Measurements from ENCODE around the gene NTNG1. TPM values are rescaled to one million over a fixed set of nuclear protein-coding genes. Genes with fewer than 3 reads are reported as not detected.

Gene NTNG1
- total RNA-seq, 1 experiment from 2014 or later = 1.5 TPM

GRCh38 chr1:107263291-107263915 is 122.6 kb downstream of the NTNG1 start:
- Histone ChIP-seq H4K20me1 (ENCODE audit: control insufficient read depth, insufficient read depth, insufficient read length) (no peaks in the 10 kb centered on the region), H4K91ac (ENCODE audit: insufficient read length, low read depth, low read length) (no peak overlapping the region), H2AK5ac (ENCODE audit: insufficient read length, low read length) (no peak overlapping the region), H2AFZ (ENCODE audit: low read length) (no peak overlapping the region), H3K4me2 (ENCODE audit: insufficient read depth, insufficient read length, low read length) (no peak overlapping the region), H3K23me2 (ENCODE audit: insufficient read length, low read depth, low read length, poor library complexity, severe bottlenecking) (no peaks in the 10 kb centered on the region), H3K27me3 (ENCODE audit: insufficient read depth, low read length) (no peaks in the 10 kb centered on the region), H3K4me1 (ENCODE audit: insufficient read depth, low read length) (peaks cover 10% of the 10 kb centered on the region; the same call in 1 of the 2 replicates), H3K18ac (ENCODE audit: insufficient read length, low read depth, low read length) (no peak overlapping the region), H2BK5ac (ENCODE audit: insufficient read length, low read length) (no peak overlapping the region), H2BK12ac (ENCODE audit: insufficient read length, low read depth, low read length) (no peak overlapping the region), H2BK15ac (ENCODE audit: low read depth, low read length) (no peak overlapping the region), H3K14ac (ENCODE audit: insufficient read depth, low read length) (no peak overlapping the region), H3K56ac (ENCODE audit: insufficient read length, low read depth, low read length) (no peak overlapping the region), H2BK120ac (ENCODE audit: low read depth, low read length, poor library complexity, severe bottlenecking) (no peak overlapping the region), H3K9ac (ENCODE audit: extremely low read depth, insufficient read length, low read length) (no peak overlapping the region), H4K8ac (replicated peaks; ENCODE audit: insufficient read length, low read depth, low read length) (no peak overlapping the region), H3K23ac (ENCODE audit: insufficient read length, low read depth, low read length) (no peak overlapping the region), H2BK20ac (ENCODE audit: low read depth, low read length, poor library complexity, severe bottlenecking) (no peak overlapping the region), H3K79me2 (ENCODE audit: insufficient read depth, low read length) (no peaks in the 10 kb centered on the region), H3T11ph (ENCODE audit: low read length) (no peak overlapping the region), H3K79me1 (ENCODE audit: insufficient read depth, low read depth, low read length, poor library complexity, severe bottlenecking) (no peaks in the 10 kb centered on the region), H4K5ac (ENCODE audit: insufficient read length, low read depth, low read length) (no peak overlapping the region), H3K9me3 (ENCODE audit: control insufficient read depth, low read depth, low read length) (no peaks in the 10 kb centered on the region), H3K27ac (ENCODE audit: insufficient read length, low read depth, low read length) (no peak overlapping the region), H3K4ac (ENCODE audit: low read depth, low read length) (no peak overlapping the region)
- Mint-ChIP-seq H3K4me3 (no peak overlapping the region), H3K9me3 (no peaks in the 10 kb centered on the region), H3K36me3 (ENCODE audit: insufficient read depth in 1 of 3, low read depth in 3 of 3) (no peaks in the 10 kb centered on the region), H3K4me1 (peaks cover 5 to 9% of the 10 kb centered on the region in 2 experiments), H3K27me3 (ENCODE audit: low read depth) (no peaks in the 10 kb centered on the region), H3K27ac (no peak overlapping the region)
- no peak for DNase-seq
- no peak for TF ChIP-seq CTCF (conservative IDR thresholded peaks at IDR 0.05)
- WGBS (ENCODE audit: extremely low coverage, insufficient read length, low lambda C conversion rate) = no CpG with 5 or more reads among the region's 1 CpG
